Common myeloid progenitor, CD34-positive (primary cell): ENCODE data around the gene DEGS1.

Source experiments
- CTCF ChIA-PET: fragments of 350-600 bp; sonication (Branson Sonifier 250); formaldehyde crosslinking; loops from one replicate; lab custom pipeline; 2021; ENCODE audit warnings: antibody characterized with exemption; lab: Charles Lee
- POLR2A ChIA-PET: fragments of 350-600 bp; sonication (Branson Sonifier 250); formaldehyde crosslinking; loops from one replicate; lab custom pipeline; 2021; ENCODE audit warnings: antibody characterized with exemption; lab: Charles Lee
- DNase-seq, 3 donors: peaks; one replicate each; pipeline versions ENCODE4 v3.0.0 to v3.0.0-alpha.2; 2013
- H3K27ac ChIP-seq, 2 experiments: 1 replicate in 1 of 2; 2 replicates in 1 of 2; pipeline ENCODE4 v1.7.0; 2013; ENCODE audit warnings: inconsistent platforms in 2 of 2, low read length in 2 of 2, mild to moderate bottlenecking in 2 of 2, low read depth in 1 of 2, moderate library complexity in 1 of 2; ENCODE audit not compliant: severe bottlenecking in 2 of 2, insufficient read depth in 1 of 2, poor library complexity in 1 of 2
- H3K27me3 ChIP-seq, 5 experiments: replicated peaks in 2 of 5; 1 replicate in 3 of 5; 2 replicates in 2 of 5; pipeline versions ENCODE4 v1.6.1 to v1.7.0; 2013; ENCODE audit warnings: low read length in 4 of 5, mild to moderate bottlenecking in 2 of 5, moderate library complexity in 2 of 5, inconsistent platforms in 1 of 5; ENCODE audit not compliant: insufficient read depth in 5 of 5, control insufficient read depth in 4 of 5
- H3K36me3 ChIP-seq, 4 experiments: 1 replicate in 2 of 4; 2 replicates in 2 of 4; pipeline versions ENCODE4 v1.6.1 to v1.7.0; 2013; ENCODE audit warnings: low read length in 3 of 4, control low read depth in 1 of 4, mild to moderate bottlenecking in 1 of 4; ENCODE audit not compliant: control insufficient read depth in 4 of 4, insufficient read depth in 4 of 4
- H3K4me1 ChIP-seq, 4 experiments: 1 replicate in 3 of 4; 2 replicates in 1 of 4; pipeline versions ENCODE4 v1.6.1 to v1.7.1; 2013; ENCODE audit warnings: low read length in 3 of 4, mild to moderate bottlenecking in 3 of 4, control low read depth in 1 of 4, inconsistent platforms in 1 of 4, moderate library complexity in 1 of 4; ENCODE audit not compliant: control insufficient read depth in 4 of 4, insufficient read depth in 4 of 4; ENCODE audit errors: control extremely low read depth in 1 of 4
- H3K4me3 ChIP-seq, 7 experiments: 1 replicate in 4 of 7; 2 replicates in 3 of 7; pipeline versions ENCODE4 v1.5.1 to v1.7.0; 2013; ENCODE audit warnings: mild to moderate bottlenecking in 7 of 7, low read length in 6 of 7, moderate library complexity in 6 of 7, inconsistent platforms in 2 of 7, low read depth in 2 of 7, control low read depth in 1 of 7; ENCODE audit not compliant: insufficient read depth in 4 of 7, control insufficient read depth in 1 of 7; ENCODE audit errors: extremely low read depth in 1 of 7
- H3K9me3 ChIP-seq, 5 experiments: 1 replicate in 4 of 5; 2 replicates in 1 of 5; pipeline versions ENCODE4 v1.6.1 to v1.7.1; 2013; ENCODE audit warnings: low read length in 4 of 5, mild to moderate bottlenecking in 2 of 5, inconsistent platforms in 1 of 5, low read depth in 1 of 5, moderate library complexity in 1 of 5; ENCODE audit not compliant: control insufficient read depth in 4 of 5, insufficient read depth in 2 of 5; ENCODE audit errors: control extremely low read depth in 1 of 5
- WGBS: methylation state at CpG from one replicate; pipeline ENCODE4 v1.1.5; 2013; ENCODE audit not compliant: insufficient coverage; 5-methylcytosine and 5-hydroxymethylcytosine counted together

Gene DEGS1

GRCh38 chr1:224177356-224177999 lies 5.6 kb upstream of the DEGS1 start:
- ChIA-PET POLR2A (interaction anchor here (0.6 to 0.7 kb wide), 2 partner anchors 27 to 40 kb away, joined by 4 read pairs; no protein-coding TSS in a partner anchor), CTCF (interaction anchor here (1.3 kb wide), 1 partner anchor 28 kb away, joined by 3 read pairs; no protein-coding TSS in a partner anchor)
- H3K4me1 ChIP-seq, result peaks cover 0 to 11% (median 7%) of the 10 kb centered on the region in 4 experiments
- 97% methylated on average over 9 of the region's 9 CpGs for WGBS
- no peak for DNase-seq
- no peak overlapping the region for H3K27ac ChIP-seq
- no peaks in the 10 kb centered on the region for H3K9me3 ChIP-seq
- H3K36me3 ChIP-seq, result no peaks in the 10 kb centered on the region
- no peaks in the 10 kb centered on the region for H3K27me3 ChIP-seq
- H3K4me3 ChIP-seq, result no peak overlapping the region

GRCh38 chr1:224178894-224179293 lies 4.1 kb upstream of the DEGS1 start:
- H3K4me3 ChIP-seq, result no peak overlapping the region
- H3K27me3 ChIP-seq, result no peaks in the 10 kb centered on the region
- no peak for DNase-seq
- H3K27ac ChIP-seq, result no peak overlapping the region
- no peaks in the 10 kb centered on the region for H3K36me3 ChIP-seq
- CTCF ChIA-PET, result interaction anchor here (1.3 kb wide), 1 partner anchor 26 kb away, joined by 3 read pairs; no protein-coding TSS in a partner anchor
- H3K9me3 ChIP-seq, result no peaks in the 10 kb centered on the region
- no CpG with 5 or more reads among the region's 5 CpGs for WGBS
- POLR2A ChIA-PET, result no interaction called here
- H3K4me1 ChIP-seq, result peaks cover under 1 to 18% (median 11%) of the 10 kb centered on the region in 4 experiments

DNA sequence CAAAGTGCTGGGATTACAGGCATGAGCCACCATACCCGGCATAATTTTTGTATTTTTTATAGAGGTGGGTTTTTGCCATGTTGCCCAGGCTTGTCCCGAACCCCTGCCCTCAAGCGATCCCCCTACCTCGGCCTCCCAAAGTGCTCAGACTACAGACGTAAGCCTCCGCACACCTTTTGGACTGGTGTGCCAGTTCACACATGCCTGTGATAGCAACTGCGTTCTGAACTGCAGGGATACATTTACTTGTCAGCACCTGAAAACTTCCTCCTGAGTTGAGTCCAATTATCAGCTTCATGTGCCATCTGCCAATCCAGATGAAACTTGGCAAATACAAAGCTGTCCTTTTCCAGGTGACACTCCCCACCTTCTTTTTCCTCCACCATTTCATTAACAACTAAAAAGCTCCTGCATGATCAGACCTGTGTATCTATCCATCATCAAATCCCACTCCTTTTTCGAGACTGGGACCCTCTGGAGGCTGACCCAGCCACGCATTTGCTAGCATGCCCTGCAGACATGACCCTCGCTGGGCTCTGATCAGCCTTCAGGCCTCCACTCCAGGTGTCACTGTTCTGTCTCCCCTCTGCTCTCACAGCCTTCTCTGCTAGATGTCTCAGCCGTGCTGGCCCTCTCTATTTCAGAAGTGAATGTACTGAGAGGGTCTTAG lies 2.1 kb upstream of the DEGS1 start:
- H3K9me3 ChIP-seq, result no peaks in the 10 kb centered on the region
- no peak for DNase-seq
- 96% methylated on average over 10 of the region's 11 CpGs for WGBS
- ChIA-PET CTCF (interaction anchor here (0.9 to 4.3 kb wide), 3 partner anchors 11 to 47 kb away, joined by 3 to 15 read pairs (median 3); no protein-coding TSS in a partner anchor), POLR2A (no interaction called here)
- H3K27me3 ChIP-seq, result no peaks in the 10 kb centered on the region
- H3K4me1 ChIP-seq, result peaks cover 6 to 27% (median 20%) of the 10 kb centered on the region in 4 experiments
- peaks cover 0 to 8% (median 0%) of the 10 kb centered on the region in 4 experiments for H3K36me3 ChIP-seq
- no peak overlapping the region for H3K27ac ChIP-seq
- H3K4me3 ChIP-seq, result no peak overlapping the region

- ChIA-PET CTCF (interaction anchor here (0.9 to 4.3 kb wide), 3 partner anchors 12 to 47 kb away, joined by 3 to 15 read pairs (median 3); no protein-coding TSS in a partner anchor), POLR2A (no interaction called here)
- peaks cover 0 to 10% (median 0%) of the 10 kb centered on the region in 4 experiments for H3K36me3 ChIP-seq
- WGBS, result 95% methylated on average over 4 of the region's 4 CpGs
- H3K27me3 ChIP-seq, result no peaks in the 10 kb centered on the region
- H3K4me1 ChIP-seq, result peaks cover 6 to 27% (median 20%) of the 10 kb centered on the region in 4 experiments
- H3K27ac ChIP-seq, result no peak overlapping the region
- DNase-seq, result no peak
- H3K9me3 ChIP-seq, result no peaks in the 10 kb centered on the region
- H3K4me3 ChIP-seq, result no peak overlapping the region
Measured at GRCh38 chr1:224181453-224181810, 1.6 kb upstream of the DEGS1 start.

- H3K27ac ChIP-seq, result peak overlapping the region; percentile 40 to 91
- H3K4me3 ChIP-seq, result peak overlapping the region; percentile 75 to 96 (median 90)
- peaks cover 6 to 27% (median 20%) of the 10 kb centered on the region in 4 experiments for H3K4me1 ChIP-seq
- H3K36me3 ChIP-seq, result peaks cover 0 to 12% (median 0%) of the 10 kb centered on the region in 4 experiments
- H3K9me3 ChIP-seq, result no peaks in the 10 kb centered on the region
- POLR2A ChIA-PET, result interaction anchor here (0.7 to 1.6 kb wide), 4 partner anchors 13 to 148 kb away, joined by 3 to 8 read pairs (median 3); partner anchors contain the start of gene NVL
- DNase-seq, result peak; percentile 34 to 75 (median 64)
- CTCF ChIA-PET, result interaction anchor here (0.8 to 4.3 kb wide), 6 partner anchors 10 to 50 kb away, joined by 3 to 15 read pairs (median 3); no protein-coding TSS in a partner anchor
- no peaks in the 10 kb centered on the region for H3K27me3 ChIP-seq
- 68% methylated on average over 10 of the region's 22 CpGs for WGBS
Measured at GRCh38 chr1:224182057-224182865, 779 bp upstream of the DEGS1 start.

DNA sequence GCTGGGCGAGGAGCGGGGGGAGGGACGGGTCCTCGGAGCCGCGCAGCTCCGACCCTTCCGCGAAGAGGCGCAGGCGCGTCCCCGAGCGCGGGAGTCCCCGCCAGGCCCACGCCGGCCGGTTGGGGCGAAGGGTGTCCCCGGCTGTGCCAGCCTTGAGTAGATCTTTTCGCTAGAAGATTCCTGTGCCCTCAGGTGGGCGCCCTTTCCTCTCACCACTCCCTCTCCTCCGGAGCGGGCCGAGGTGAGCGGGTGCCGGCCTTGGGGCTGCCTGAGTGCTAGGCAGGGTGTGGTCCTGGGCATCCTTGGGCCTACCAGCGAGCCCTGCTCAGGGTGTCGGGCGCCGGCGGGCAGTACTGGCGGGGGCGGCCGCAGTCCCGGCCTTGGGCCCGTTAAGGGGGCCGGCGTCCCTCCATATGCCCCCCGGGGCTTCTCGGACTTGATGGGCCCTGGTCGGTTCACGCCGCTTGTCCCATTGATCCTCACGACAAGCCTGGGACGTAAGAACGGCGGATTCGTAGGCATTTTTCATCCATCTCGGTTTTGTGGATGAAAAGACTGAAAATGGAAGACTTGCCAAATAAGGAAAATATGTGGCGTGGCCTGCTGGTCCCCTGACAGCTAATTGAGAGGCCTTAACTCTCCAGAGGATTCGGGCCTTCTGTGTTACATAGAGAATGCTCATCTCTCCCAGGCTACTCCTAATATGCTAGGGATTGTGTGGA lies 712 bp downstream of the DEGS1 start:
- POLR2A ChIA-PET, result interaction anchor here (0.6 to 1.6 kb wide), 2 partner anchors 21 to 50 kb away, joined by 4 to 8 read pairs; no protein-coding TSS in a partner anchor
- 0% methylated on average over 46 of the region's 53 CpGs for WGBS
- CTCF ChIA-PET, result interaction anchor here (0.6 to 4.3 kb wide), 3 partner anchors 9 to 137 kb away, joined by 5 to 15 read pairs (median 5); no protein-coding TSS in a partner anchor
- peak; percentile 59 to 75 (median 64) for DNase-seq
- peaks cover 0 to 3% (median 0%) of the 10 kb centered on the region in 5 experiments for H3K9me3 ChIP-seq
- peaks cover 6 to 27% (median 20%) of the 10 kb centered on the region in 4 experiments for H3K4me1 ChIP-seq
- no peaks in the 10 kb centered on the region for H3K27me3 ChIP-seq
- H3K27ac ChIP-seq, result peak overlapping the region; percentile 85 to 91
- peaks cover 0 to 16% (median 0%) of the 10 kb centered on the region in 4 experiments for H3K36me3 ChIP-seq
- H3K4me3 ChIP-seq, result peak overlapping the region; percentile 75 to 96 (median 90)
